K562 (cell line): ENCODE measurements around the gene RPS6KL1.

Experiments used
- CAMTA2 ChIP-seq: fragments of 250-450 bp; sonication (Bioruptor Pico); conservative IDR thresholded peaks from 2 replicates; pipeline ENCODE4 v1.5.1; 2022
- CTCF ChIP-seq, 3 experiments: IDR thresholded peaks in 2 of 3; conservative IDR thresholded peaks in 1 of 3; 2 replicates each; pipeline ENCODE4 v1.5.1; 2011 to 2012; ENCODE audit warnings: low read length in 3 of 3, mild to moderate bottlenecking in 3 of 3, control low read depth in 2 of 3, improper control_type of control experiment in 1 of 3, inconsistent platforms in 1 of 3, low read depth in 1 of 3, mixed read lengths in 1 of 3, moderate library complexity in 1 of 3; ENCODE audit not compliant: insufficient read depth in 2 of 3
- POLR2A ChIP-seq: fragments of 450-650 bp; conservative IDR thresholded peaks from 2 replicates; pipeline ENCODE4 v1.6.1; 2016
- RAD51 ChIP-seq: fragments of 450-650 bp; IDR thresholded peaks from 2 replicates; pipeline ENCODE4 v1.7.1; 2016; ENCODE audit warnings: low read depth, mild to moderate bottlenecking, borderline replicate concordance
- SNRNP70 ChIP-seq: fragments of 200-400 bp; formaldehyde crosslinking; optimal IDR thresholded peaks from 2 replicates; pipeline ENCODE3; 2017; ENCODE audit warnings: low read depth, low read length
- TAF1 ChIP-seq: IDR thresholded peaks from 2 replicates; pipeline ENCODE4 v1.6.1; 2011; ENCODE audit warnings: mild to moderate bottlenecking, low read length, moderate library complexity; ENCODE audit not compliant: insufficient read depth, control insufficient read depth, severe bottlenecking; ENCODE audit errors: extremely low read depth

- TF ChIP-seq TAF1 (no peak), SNRNP70 (no peak), POLR2A (no peak), RAD51 (no peak), CTCF (IDR thresholded peaks at IDR 0.05 in 2 of 3, conservative IDR thresholded peaks at IDR 0.05 in 1 of 3; ENCODE audit: insufficient read depth in 2 of 3, low read depth in 1 of 3, low read length in 3 of 3) (no peak), CAMTA2 (CRISPR knock-in tag) (no peak)
These were observed 29.4 kb downstream of the RPS6KL1 start for GRCh38 chr14:74893614-74894091.
